Coronary artery (tissue), 2 donors: ENCODE data around the gene MAEL.
A peak's percentile ranks its signal among the peaks of the same experiment; 100 is the strongest.

Experiments used
- DNase-seq: peaks from one replicate; pipeline ENCODE4 v3.0.0-alpha.2; 2017; ENCODE audit warnings: low spot score
- H3K27ac ChIP-seq, 2 donors: fragments of 200-600 bp; sonication (generic); one replicate each; pipeline ENCODE4 v1.5.1; 2016 to 2019
- H3K4me3 ChIP-seq: fragments of 200-600 bp; sonication (generic); 2 replicates; pipeline ENCODE4 v1.5.1; 2016; ENCODE audit warnings: mild to moderate bottlenecking, moderate library complexity
- TF ChIP-seq, protein P1 (sequence below): fragments of 200-600 bp; sonication (generic); IDR thresholded peaks from one replicate; pipeline ENCODE4 v1.5.1; 2019; ENCODE audit warnings: antibody characterized with exemption

The MAEL gene

DNA sequence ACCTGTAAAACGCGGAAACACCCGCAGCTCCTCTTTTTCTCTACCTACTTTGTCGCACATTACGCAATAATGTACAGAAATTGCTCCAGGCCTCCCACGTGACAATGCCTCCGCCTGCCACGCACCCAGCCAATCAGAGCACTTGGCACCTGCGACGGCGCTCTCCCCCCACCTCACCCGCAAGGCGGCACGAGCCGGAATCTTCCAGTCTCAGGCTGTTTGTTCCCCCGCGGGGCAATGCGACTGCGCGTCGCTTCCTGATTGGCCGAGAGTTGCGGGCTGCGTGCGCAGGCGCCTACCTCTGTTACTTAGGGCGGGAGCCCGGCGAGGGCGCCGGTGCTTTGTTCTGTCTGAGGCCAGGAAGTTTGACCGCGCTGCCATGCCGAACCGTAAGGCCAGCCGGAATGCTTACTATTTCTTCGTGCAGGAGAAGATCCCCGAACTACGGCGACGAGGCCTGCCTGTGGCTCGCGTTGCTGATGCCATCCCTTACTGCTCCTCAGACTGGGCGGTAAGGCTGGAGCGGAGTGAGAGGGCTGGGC lies at the start of gene MAEL:
TSS of gene MAEL (plus strand) at position 307 of the 542 bp plus-strand sequence. CDS start at position 380, 73 bp downstream.
- TF ChIP-seq, protein P1, sequence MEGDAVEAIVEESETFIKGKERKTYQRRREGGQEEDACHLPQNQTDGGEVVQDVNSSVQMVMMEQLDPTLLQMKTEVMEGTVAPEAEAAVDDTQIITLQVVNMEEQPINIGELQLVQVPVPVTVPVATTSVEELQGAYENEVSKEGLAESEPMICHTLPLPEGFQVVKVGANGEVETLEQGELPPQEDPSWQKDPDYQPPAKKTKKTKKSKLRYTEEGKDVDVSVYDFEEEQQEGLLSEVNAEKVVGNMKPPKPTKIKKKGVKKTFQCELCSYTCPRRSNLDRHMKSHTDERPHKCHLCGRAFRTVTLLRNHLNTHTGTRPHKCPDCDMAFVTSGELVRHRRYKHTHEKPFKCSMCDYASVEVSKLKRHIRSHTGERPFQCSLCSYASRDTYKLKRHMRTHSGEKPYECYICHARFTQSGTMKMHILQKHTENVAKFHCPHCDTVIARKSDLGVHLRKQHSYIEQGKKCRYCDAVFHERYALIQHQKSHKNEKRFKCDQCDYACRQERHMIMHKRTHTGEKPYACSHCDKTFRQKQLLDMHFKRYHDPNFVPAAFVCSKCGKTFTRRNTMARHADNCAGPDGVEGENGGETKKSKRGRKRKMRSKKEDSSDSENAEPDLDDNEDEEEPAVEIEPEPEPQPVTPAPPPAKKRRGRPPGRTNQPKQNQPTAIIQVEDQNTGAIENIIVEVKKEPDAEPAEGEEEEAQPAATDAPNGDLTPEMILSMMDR, result no peak
- DNase-seq, result no peak

DNA sequence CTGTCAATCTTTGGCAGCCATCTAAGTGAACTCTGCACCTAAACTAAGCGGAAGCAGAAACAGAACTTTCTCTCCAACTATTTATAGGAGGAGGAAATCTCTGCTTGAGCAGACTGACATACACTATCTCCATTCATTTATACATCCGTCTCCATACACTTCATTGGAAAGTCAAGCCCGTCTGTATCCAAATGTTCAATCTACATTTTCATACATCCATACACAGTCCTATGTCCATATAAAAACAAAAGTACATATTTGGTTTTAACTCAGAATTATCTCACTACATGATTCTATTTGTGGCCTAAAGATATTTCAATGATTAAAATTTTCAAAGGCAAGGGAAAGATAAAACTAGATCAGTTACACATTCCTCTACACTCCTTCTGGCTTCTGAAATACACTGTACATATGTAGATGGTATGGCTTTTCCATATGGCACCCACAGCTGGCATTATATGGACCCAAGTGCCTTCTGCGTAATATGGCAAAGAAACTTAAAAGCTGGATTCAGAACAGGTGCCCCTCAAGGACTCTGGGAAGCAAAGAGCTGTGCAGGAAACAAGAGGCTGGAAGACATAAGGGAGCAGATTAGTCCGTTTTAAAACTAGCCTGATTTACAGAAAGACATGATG lies 49.2 kb upstream of the MAEL start:
- Histone ChIP-seq H3K27ac (no peak overlapping the region), H3K4me3 (no peak overlapping the region)
- no peak for DNase-seq
- TF ChIP-seq, protein P1, result no peak

More for the DNA sequence above, at the start of gene MAEL:
- Histone ChIP-seq H3K4me3 (no peak within 1 kb of the TSS), H3K27ac (no peak within 1 kb of the TSS)

DNA sequence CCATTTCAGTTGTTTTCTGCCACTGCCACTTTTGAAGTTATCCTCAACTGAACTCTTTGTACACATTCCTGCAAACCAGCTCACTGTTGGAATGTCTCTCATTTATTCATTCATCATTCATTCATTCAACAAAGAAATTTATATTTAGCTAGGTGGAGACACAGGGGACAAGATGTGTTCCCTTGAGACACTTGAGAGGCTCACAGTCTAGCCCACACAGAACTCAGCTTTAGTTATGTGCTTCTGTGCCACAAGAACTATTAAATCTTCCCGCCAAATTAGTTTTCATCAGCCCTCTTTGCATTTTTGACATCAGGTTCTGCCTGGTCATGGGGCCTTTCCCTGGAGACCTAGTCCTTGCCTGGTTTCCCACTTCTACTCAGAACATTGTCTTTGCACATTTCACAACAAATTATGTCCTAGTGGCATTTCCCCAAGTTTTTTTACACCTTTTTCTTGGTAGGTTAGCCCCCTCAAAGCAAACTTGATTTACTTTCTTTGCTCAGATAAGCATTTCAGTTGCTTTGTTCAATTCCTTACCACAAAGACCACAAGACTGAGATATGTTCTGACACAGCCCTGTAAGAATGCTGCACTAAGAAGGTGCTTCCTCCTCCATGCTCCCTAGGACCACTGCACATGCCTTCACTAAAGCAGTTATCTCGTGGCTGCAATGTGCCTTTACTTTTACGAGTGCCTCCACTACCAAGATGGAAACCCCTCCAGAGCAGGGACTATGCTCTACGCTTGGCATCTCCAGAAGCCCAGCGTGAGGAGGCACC lies 44.7 kb upstream of the MAEL start:
- Histone ChIP-seq H3K4me3 (no peak overlapping the region), H3K27ac (no peak overlapping the region)
- DNase-seq, result no peak
- TF ChIP-seq, protein P1, result no peak

DNA sequence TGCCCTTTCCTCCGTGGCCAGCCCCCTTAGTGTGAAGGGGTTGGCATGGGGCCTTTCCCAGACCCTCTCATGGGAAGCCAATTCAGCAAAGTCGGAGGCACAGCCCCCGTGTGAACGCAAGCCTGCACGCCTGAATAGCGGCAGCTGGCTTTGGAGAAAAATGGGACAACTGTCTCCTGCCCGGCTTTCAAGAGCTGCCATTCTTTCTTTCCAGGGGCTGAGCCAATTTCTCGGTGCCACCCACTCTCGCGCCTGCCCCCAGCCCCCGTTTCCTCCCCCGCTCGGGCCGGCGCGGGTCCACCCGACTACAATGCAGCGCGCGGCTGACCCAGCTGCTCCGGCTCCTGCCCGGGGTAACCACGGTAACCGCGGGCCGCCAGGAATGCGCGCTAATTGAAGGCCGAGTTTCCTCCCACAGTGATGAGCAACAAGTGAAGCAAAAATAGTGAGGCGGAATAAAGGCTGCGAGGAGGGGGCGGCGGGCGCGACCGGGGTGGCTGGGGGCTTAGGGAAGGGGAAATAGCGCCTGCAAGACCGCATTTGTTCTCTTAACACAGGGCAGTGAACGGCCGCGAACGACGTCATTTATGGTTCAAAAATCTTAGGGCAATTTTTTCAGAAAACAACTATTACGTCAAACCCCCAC lies 41.6 kb upstream of the MAEL start:
- TF ChIP-seq, protein P1, result no peak
- H3K4me3 ChIP-seq, result peak overlapping the region; percentile 68
- H3K27ac ChIP-seq, result peak overlapping the region in 1 of 2 donors; percentile 4
- no peak for DNase-seq

DNA sequence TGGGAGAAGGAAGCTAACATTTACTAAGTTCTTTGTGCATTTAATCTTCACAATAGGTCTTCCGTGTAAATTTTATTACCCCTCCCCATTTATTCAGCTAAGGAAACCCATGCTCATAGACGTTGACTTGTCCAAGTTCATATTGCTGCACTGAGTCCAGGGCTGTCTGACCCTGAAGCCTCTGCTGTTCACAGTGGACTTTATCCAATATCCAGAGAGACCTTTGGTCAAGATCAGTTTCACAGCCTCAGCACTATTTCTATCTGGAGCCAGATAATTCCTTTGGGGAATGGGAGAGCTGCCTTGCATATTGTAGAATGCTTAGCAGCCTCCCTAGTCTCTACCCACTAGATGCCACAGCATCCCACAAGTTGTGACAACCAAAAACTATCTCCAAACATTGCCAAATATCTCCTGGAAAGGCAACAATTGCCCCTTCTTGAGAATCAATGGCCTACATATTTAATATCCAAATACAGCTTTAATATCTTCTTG lies 40.2 kb upstream of the MAEL start:
- DNase-seq, result no peak
- Histone ChIP-seq H3K4me3 (no peak overlapping the region), H3K27ac (no peak overlapping the region)
- TF ChIP-seq, protein P1, result no peak

DNA sequence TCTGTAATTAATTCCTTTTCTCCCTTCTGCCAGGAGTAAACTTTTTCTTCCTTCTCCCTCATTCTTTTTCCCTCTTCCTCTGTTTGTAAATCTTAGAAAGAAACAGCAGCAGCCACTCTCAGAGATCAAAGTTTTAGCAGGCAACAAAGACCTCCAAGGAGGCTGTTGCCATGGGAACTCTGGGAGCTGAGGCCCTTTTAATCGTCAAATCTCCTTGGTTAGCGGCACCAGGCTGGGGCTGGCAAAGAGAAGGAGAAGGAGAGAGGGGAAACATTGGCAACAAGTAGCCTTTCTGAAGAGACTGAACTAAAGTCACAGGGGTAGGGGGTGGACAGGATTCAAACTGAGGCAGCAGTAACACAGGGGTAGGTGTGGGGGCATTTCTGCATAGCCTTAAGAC lies 38.9 kb upstream of the MAEL start:
- no peak for DNase-seq
- TF ChIP-seq, protein P1, result no peak
- Histone ChIP-seq H3K4me3 (no peak overlapping the region), H3K27ac (no peak overlapping the region)
